GM18873 (cell line): ENCODE results near the gene CCDC87.
"Not testable (repeated sequence)": the region's sequence is repeated elsewhere in the genome, so short reads cannot be mapped to it uniquely, and the experiment has no call there.

Experiments used
- ATAC-seq: cut with Tn5 transposase; IDR thresholded peaks from one replicate; pipeline ENCODE4 v1.9.1; 2021; ENCODE audit warnings: mild to moderate bottlenecking, moderate library complexity, moderate number of reproducible peaks; ENCODE audit not compliant: unreplicated experiment, low FRiP score

Gene CCDC87, protein sequence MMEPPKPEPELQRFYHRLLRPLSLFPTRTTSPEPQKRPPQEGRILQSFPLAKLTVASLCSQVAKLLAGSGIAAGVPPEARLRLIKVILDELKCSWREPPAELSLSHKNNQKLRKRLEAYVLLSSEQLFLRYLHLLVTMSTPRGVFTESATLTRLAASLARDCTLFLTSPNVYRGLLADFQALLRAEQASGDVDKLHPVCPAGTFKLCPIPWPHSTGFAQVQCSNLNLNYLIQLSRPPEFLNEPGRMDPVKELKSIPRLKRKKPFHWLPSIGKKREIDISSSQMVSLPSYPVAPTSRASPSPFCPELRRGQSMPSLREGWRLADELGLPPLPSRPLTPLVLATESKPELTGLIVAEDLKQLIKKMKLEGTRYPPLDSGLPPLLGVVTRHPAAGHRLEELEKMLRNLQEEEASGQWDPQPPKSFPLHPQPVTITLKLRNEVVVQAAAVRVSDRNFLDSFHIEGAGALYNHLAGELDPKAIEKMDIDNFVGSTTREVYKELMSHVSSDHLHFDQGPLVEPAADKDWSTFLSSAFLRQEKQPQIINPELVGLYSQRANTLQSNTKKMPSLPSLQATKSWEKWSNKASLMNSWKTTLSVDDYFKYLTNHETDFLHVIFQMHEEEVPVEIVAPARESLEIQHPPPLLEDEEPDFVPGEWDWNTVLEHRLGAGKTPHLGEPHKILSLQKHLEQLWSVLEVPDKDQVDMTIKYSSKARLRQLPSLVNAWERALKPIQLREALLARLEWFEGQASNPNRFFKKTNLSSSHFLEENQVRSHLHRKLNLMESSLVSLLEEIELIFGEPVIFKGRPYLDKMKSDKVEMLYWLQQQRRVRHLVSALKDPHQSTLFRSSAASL

DNA sequence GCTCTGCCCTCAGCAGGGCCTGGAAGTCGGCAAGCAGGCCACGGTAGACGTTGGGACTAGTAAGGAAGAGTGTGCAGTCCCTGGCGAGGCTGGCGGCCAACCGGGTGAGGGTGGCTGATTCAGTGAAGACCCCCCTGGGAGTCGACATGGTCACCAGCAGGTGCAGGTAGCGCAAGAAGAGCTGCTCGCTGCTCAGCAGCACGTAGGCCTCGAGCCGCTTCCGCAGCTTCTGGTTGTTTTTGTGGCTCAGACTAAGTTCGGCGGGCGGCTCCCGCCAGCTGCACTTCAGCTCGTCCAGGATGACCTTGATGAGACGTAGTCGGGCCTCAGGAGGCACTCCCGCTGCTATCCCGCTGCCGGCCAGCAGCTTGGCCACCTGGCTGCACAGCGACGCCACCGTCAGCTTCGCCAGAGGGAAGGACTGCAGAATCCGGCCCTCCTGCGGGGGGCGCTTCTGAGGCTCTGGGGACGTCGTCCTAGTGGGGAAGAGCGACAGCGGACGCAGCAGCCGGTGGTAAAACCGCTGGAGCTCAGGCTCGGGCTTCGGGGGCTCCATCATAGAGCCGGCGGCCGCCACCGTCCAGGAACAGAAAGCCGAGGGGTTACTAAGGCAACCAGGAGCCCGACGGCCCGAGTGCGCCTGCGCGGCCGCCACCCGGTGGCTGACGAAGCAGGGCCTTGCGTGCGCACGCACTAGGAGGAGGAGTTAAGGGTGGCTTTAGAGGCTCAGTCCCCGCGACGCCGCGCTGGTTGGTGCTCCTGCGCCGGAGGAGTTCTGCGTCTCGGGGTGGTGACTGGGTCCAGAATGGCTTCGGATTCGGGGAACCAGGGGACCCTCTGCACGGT lies at the start of gene CCDC87, which contains the start of gene CCS:
CCDC87 (minus strand) TSS at position 607 of the 846 bp plus-strand sequence; CDS start at position 559, 48 bp downstream.
CCS (plus strand) TSS at position 729 of the 846 bp plus-strand sequence; CDS start at position 806, 77 bp downstream.
- peak; percentile 64 for ATAC-seq

DNA sequence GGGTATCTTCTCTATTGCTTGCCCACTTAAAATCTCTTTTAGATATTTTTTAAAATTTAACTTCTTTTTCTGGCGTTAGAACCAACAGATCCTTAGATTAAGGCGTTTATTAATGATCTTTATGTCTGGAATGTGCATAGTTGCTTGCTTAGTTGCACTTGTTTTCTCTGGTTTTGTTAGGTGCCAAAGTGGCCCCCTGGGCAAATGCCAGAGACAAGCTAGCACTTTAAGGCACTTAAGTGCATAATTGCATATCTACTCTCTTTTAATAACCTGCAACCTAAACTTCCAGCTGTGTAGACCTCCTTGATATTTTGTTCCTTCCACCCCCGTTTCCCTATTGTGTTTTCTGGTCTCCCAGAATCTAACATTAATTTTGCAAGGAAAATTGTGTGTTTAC lies 49.0 kb upstream of the CCDC87 start:
- ATAC-seq: no peak

DNA sequence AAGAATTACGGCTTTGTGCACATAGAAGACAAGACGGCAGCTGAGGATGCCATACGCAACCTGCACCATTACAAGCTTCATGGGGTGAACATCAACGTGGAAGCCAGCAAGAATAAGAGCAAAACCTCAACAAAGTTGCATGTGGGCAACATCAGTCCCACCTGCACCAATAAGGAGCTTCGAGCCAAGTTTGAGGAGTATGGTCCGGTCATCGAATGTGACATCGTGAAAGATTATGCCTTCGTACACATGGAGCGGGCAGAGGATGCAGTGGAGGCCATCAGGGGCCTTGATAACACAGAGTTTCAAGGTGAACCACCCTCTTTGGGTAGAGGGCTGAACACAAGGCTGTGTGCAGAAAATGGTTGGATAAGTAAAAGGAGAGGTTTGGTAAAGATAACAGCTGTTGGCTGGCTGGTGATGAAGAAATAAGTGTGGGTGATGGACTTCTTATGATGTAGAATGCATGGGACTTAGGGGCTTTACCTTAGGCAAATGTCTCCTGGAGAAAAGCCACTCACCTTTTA lies 47.0 kb upstream of the CCDC87 start:
- not testable (repeated sequence) for ATAC-seq

DNA sequence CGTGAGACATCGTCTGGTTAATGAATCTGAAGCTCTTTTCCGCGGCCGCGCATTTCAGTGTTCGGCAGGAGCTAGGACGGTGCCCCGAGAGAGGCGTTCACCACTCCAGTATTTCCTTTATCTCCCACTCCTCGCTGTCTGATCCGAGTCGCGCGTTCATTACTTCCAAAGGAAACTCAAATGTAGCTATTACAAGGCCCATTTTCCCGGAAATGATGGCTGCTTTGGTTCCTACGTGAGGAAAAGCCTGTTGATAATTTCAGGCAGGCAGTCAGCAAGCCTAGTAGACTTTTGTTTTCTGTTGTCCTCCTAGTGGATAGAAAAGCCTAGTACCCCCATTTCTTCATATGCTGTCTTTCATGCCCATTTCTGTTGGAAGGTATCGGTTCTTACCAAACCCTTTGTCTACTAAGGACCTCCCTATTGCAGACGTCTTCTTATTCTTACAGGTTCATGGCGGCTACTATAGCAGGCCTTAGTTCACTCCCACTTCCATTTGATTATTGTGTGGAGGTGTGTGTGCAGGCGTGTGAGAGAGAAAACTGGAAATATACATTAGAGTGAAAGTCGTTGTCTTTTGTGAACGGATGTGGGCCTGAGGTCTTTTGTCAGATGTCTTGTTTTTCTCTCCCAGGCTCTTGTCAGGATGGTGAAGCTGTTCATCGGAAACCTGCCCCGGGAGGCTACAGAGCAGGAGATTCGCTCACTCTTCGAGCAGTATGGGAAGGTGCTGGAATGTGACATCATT lies 46.4 kb upstream of the CCDC87 start:
- no peak for ATAC-seq

DNA sequence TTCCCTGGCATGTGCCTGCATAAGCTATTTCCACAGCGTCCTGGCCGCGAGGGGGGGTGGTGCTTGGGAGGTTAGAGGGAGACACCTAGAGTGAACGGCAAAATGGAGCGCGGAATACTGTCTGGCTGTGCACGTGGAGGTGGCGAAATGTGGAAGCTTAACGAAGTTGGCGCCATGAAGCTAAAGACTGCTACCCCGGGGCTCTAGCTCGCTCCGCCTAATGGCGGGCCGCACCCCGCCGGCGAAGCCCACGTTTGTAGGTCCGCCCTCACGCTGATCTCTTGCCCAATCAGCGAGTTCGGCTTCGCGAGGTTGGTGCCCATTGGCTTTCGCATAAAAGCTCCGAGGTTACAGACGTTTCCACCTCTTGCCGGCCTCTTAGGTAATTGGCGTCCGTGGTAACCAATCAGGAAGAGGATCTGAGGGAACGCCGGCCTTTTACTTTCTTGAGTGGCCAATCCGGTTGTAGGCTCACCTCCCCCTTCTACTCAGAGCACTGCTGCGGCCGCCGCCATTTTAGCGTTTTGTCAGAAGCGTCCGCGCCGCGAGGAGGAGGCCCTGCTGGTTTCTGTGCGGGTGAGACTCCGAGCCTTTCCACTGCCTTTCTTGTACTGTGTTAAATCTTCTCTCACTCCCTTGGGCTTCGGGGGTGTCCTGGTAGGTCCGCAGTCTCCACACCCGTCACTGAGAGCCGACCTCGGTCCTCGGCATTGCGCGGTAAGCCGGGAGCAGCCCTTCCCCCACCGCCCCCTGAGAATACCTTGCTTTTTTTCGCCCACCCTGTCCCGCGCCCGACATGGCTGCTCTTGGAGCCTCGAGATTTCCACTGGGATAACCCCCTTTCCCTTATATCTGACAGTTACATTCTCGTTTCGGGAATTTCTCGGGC lies 45.6 kb upstream of the CCDC87 start, which contains the start of gene RBM4:
RBM4 (plus strand) TSS at position 527 of the 889 bp plus-strand sequence. CDS start 1,009 bp downstream, outside the sequence.
- ATAC-seq: peak; percentile 94

DNA sequence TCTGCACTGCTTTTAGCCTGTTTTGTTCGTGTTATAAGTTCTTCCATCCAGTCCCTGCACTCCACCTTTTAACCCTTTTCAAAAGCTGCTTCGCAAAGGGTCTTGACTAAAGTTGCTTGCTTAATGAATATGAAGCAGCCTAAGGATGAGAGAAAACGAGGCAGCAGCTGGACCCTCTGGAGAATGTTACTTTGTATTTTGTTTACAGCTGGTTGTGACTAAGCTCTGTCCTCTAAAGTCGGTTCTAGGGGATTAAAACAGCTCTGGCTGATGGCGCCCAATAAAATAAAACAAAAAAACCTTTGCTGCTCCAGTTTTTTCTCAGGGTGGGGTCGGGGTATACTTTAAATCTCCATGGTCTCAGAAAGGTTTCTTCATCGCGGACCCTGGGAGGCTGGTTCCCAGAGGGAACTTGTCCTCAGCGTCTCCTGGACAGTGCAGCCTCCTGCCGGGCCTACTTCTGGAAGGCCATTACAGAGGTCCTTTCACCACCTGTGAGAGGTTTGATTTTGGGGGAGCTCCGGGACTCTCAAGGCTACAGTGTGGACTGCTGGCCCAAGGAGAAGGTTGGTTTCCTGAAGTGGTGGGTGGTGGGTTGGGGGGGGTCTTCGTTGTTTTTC lies 44.8 kb upstream of the CCDC87 start:
- no peak for ATAC-seq

DNA sequence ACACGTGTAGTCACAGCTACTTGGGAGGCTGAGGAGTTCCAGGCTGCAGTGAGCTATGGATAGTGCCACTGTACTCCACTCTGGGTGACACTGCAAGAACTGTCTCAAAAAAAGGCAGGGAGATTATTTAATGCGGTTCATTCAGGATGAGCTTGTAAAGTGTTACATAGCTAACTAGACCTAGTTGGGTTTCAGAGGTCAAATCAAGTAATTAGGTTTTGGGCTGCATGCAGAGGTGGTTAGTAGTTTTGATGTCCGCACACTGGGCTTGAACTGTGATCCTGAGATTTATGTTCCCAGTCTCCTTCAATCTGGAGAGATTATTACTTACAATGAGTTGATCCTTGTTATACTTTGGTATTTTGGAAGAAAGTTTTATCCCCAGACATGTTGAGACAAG lies 43.5 kb upstream of the CCDC87 start:
- no peak for ATAC-seq

DNA sequence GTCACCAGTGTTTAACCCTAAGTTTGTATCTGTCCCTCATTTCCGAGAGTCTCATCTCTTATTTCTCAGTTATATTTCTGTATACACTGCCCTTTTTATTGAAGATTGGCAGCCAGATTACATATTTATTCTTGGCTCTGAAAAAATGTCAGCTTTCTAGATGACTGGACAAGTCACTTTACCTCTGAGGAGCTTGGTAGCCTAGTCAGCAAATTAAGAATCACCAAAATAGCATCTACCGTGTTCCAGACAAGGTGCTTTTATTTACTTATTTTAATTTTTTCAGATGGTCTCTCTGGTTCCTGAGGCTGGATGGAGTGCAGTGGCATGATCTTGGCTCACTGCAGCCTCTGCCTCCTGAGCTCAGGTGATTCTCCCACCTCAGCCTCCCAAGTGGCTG lies 40.1 kb upstream of the CCDC87 start:
- ATAC-seq: no peak

DNA sequence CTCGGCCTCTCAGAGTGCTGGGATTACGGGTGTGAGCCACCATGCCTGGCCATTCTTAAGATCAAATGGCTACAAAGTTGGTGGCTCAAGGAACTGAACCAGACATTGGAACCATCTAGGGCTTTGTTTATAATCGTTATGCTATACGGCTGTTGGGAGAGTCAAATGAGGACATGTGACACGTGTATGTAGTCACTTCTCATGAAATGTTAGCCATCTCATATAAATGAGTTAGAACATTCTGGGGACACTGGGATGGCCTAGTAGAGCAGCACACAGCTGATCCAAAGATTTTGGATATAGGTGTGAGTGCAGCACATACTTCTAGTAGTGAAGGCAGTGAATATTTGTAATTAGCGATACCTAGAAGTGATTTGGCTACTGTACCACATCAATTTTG lies 39.0 kb upstream of the CCDC87 start:
- no peak for ATAC-seq

DNA sequence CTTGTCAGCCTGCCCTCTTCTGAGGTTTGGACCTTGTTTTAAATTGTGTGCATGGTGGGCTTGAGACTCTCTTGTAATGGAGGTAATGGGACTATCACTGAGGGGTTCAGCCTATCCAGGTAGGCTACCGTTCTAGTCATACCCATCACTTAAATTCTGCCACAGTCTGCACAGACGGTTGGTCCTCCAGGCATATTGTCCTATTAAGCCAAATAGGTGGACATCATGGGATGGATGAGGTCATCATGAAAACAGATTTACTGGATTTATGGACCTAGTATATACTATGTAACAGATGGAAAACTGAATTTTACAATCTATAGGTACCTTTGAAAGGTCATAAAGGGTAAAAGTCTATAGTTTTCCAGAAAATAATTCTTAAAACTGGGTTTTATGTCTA lies 36.5 kb upstream of the CCDC87 start:
- ATAC-seq: no peak

DNA sequence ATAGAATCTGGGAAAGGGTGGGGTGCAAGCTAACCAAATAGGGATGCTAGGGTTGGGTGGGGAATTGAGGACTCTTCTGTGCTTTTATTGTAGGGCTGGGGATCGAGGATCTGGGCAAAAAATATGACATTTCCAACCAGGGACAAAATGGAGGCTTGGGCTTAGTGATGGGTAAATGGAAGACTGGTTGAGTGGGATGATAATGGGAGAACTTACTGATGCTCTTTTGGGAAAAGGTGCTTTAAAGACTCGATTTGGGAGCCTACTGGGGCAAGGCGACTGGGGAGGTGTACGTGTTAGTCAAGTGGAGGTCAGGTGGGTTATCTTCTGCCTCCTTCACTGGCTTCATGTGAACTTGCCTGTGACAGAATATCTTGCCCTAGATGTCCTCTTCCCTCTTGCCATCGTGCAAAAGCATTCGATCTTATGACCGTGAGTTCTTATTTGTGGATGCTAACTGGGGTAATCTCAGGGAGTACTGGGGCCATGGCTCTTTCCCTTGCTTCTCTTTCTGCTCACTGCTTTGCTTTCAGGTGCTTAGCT lies 35.3 kb upstream of the CCDC87 start:
- ATAC-seq: no peak

DNA sequence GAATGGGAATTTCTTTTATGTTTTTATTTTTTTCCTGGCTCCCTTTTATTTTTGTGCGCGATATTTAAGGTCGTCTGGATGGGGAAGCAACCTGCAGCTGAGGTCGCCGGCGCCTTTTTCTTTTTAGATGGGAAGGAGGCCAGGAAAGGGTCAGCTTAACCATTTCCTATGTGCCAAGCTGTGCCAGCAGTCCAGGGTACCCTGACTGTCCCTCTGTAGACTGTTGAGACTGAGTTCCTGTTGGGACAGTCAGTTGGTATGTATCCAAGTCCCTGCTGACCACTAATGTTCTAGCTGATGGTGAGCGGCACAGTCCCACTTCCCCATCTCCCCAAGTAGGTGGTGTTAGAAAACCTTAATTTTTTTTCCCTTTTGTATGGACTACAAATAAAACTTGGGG lies 34.1 kb upstream of the CCDC87 start:
- no peak for ATAC-seq

DNA sequence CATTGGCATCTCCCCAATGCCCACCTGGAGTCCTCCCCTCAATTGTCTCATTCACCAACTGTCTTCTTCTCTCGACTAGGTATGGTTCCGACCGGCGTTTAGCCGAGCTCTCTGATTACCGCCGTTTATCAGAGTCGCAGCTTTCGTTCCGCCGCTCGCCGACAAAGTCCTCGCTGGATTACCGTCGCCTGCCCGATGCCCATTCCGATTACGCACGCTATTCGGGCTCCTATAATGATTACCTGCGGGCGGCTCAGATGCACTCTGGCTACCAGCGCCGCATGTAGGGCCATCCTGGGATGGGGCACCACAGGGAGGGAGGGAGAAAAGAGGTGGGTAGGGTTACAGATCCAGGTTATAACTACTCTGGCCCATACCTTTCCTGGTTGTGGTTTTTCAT lies 33.5 kb upstream of the CCDC87 start:
- ATAC-seq: no peak

DNA sequence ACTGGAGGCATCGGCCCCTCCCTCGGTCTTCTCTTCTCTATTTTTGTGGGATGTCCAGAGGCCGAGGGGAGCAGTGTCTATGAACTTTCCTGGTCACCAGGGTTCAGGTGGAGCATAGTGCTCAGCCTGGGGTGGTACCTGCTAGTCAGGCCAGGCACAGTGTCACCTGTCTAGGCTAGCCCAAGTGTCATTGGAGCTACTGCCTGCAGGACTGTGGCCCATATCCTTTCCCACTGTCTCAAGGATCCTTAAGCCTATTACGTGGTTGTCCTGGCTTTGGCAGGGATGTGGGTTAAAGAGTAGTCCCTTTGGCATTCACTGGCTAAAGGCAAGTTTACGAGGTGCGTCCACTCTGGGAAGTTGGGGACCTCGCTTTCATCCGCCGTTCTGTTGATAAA lies 32.9 kb upstream of the CCDC87 start:
- no peak for ATAC-seq

DNA sequence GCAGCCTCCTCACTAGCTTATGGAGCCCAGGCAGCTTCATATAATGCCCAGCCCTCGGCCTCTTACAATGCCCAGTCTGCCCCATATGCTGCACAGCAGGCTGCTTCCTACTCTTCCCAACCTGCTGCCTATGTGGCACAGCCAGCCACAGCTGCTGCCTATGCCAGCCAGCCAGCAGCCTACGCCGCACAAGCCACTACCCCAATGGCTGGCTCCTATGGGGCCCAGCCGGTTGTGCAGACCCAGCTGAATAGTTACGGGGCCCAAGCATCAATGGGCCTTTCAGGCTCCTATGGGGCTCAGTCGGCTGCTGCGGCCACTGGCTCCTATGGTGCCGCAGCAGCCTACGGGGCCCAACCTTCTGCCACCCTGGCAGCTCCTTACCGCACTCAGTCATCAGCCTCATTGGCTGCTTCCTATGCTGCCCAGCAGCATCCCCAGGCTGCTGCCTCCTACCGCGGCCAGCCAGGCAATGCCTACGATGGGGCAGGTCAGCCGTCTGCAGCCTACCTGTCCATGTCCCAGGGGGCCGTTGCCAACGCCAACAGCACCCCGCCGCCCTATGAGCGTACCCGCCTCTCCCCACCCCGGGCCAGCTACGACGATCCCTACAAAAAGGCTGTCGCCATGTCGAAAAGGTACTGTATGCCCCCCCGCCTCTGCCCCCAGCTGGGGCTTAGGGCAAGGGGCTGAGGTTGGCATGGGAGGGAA lies 32.3 kb upstream of the CCDC87 start:
- ATAC-seq: no peak

DNA sequence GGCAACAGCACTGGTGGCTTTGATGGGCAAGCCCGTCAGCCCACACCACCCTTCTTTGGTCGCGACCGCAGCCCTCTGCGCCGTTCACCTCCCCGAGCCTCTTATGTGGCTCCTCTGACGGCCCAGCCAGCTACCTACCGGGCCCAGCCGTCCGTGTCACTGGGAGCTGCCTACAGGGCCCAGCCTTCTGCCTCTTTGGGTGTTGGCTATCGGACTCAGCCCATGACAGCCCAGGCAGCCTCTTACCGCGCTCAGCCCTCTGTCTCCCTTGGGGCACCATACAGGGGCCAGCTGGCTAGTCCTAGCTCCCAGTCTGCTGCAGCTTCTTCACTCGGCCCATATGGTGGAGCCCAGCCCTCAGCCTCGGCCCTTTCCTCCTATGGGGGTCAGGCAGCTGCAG lies 31.6 kb upstream of the CCDC87 start:
- no peak for ATAC-seq

DNA sequence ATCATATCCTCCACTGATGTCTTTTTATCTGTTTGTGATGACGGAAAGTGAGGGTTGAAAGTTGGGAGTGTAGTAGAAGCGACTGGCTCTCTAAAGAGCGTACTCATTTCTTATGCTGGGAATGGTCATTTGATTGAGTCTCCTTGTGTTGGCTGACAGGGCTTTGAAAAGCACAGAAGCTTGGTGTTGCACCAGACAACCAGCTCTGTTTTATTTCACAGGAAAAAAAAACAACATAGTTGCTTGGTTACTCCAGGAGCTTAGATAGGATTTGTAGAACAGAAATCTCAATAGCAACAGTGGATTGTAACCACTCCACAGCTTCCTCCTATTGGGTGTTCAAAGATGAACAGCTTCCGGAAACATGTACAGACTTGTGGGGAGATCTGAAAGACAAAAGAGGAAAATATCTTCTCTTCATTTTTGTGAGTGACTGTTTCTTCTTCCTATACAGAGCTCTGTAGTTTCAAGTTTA lies 26.3 kb upstream of the CCDC87 start:
- no peak for ATAC-seq
